Inferior parietal cortex (tissue), 1 donor: Measurements from ENCODE around the gene DNAJC12.
"Not testable (repeated sequence)": the region's sequence is repeated elsewhere in the genome, so short reads cannot be mapped to it uniquely, and the experiment has no call there.

ENCODE experiments used
- DNase-seq: peaks from one replicate; pipeline ENCODE4 v3.0.0-alpha.2; 2016; ENCODE audit errors: extremely low spot score

The DNAJC12 gene

GRCh38 chr10:67839951-67840350 is 2.0 kb upstream of the DNAJC12 start:
- no peak for DNase-seq

- DNase-seq, result not testable (repeated sequence)
Measured at GRCh38 chr10:67839511-67839910, 1.5 kb upstream of the DNAJC12 start.

GRCh38 chr10:67836972-67837371 is 1.0 kb downstream of the DNAJC12 start:
- DNase-seq, result no peak

- no peak for DNase-seq
Measured at GRCh38 chr10:67836488-67836887, 1.5 kb downstream of the DNAJC12 start.

GRCh38 chr10:67835541-67836394 is 2.2 kb downstream of the DNAJC12 start:
- DNase-seq, result not testable (repeated sequence)

GRCh38 chr10:67834375-67834774 is 3.6 kb downstream of the DNAJC12 start:
- no peak for DNase-seq

- no peak for DNase-seq
Measured at GRCh38 chr10:67827811-67828210, 10.2 kb downstream of the DNAJC12 start.

GRCh38 chr10:67819768-67820204 is 18.2 kb downstream of the DNAJC12 start:
- DNase-seq, result no peak

- no peak for DNase-seq
Measured at GRCh38 chr10:67818323-67818722, 19.7 kb downstream of the DNAJC12 start.

- DNase-seq, result no peak
Measured at GRCh38 chr10:67816719-67817118, 21.3 kb downstream of the DNAJC12 start.

GRCh38 chr10:67815571-67816059 is 22.4 kb downstream of the DNAJC12 start:
- DNase-seq, result no peak

- DNase-seq, result no peak
Measured at GRCh38 chr10:67812007-67812406, 26.0 kb downstream of the DNAJC12 start.

- no peak for DNase-seq
Measured at GRCh38 chr10:67809107-67809506, 28.9 kb downstream of the DNAJC12 start.

GRCh38 chr10:67808704-67809103 is 29.3 kb downstream of the DNAJC12 start:
- DNase-seq, result no peak

GRCh38 chr10:67807855-67808456 is 30.0 kb downstream of the DNAJC12 start:
- DNase-seq, result no peak

- DNase-seq, result no peak
Measured at GRCh38 chr10:67804395-67804678, 33.7 kb downstream of the DNAJC12 start.

GRCh38 chr10:67803588-67804394 is 34.2 kb downstream of the DNAJC12 start:
- DNase-seq, result no peak

- DNase-seq, result no peak
Measured at GRCh38 chr10:67802767-67803538, 35.0 kb downstream of the DNAJC12 start.

- no peak for DNase-seq
Measured at GRCh38 chr10:67801118-67801517, 36.9 kb downstream of the DNAJC12 start.

- no peak for DNase-seq
Measured at GRCh38 chr10:67794909-67795460, 43.0 kb downstream of the DNAJC12 start.

GRCh38 chr10:67794256-67794655 is 43.7 kb downstream of the DNAJC12 start:
- DNase-seq, result no peak
